Renal cortical epithelial cell (primary cell): ENCODE data around the gene COL12A1. TPM values are rescaled to one million over a fixed set of nuclear protein-coding genes. Genes with fewer than 3 reads are reported as not detected.
"Not testable (repeated sequence)": the region's sequence is repeated elsewhere in the genome, so short reads cannot be mapped to it uniquely, and the experiment has no call there.

Experiments
- DNase-seq: peaks from one replicate; pipeline ENCODE4 v3.0.0-alpha.2; 2011; ENCODE audit warnings: low read depth
- total RNA-seq: library from RNA; depleted of rRNA; stranded (reverse); fragments of >200 nt; gene quantifications from 2 replicates; pipeline ENCODE4 v1.2.3, GENCODE V29; 2014

COL12A1 gene
- total RNA-seq, 1 donor from 2014 or later: 43.8 TPM

DNA sequence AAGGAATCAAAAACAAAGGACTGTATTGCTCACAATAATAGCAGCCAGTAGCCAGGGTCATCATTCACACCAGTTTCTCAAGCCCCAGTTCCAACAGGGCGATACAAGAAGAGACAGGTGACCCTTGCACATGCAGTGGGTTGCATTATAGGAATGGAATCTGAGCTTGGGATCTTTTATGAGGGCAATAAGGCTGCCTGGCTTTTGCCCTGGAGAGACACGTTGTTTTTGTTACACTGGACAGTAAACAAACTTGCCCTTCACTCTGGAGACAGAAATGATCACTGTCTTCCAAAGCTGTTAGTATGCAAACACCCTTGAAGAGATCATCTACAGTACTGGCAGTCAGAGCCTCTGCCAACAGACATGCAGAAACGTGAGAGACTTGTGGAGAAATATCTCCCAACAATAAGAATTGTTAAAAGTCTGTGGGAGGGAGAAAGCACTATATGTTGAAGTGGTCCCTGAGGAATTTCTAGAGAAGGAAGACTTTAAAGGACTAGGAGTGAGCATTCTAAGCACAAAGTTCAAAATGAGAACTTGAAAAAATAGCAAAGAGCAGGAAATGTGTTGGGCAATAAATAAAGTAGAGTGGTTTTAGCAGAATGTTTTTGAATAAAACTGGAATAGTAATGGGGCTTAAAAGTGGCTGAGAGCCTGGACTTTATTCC, 6.2 kb upstream of the COL12A1 start:
- no peak for DNase-seq

DNA sequence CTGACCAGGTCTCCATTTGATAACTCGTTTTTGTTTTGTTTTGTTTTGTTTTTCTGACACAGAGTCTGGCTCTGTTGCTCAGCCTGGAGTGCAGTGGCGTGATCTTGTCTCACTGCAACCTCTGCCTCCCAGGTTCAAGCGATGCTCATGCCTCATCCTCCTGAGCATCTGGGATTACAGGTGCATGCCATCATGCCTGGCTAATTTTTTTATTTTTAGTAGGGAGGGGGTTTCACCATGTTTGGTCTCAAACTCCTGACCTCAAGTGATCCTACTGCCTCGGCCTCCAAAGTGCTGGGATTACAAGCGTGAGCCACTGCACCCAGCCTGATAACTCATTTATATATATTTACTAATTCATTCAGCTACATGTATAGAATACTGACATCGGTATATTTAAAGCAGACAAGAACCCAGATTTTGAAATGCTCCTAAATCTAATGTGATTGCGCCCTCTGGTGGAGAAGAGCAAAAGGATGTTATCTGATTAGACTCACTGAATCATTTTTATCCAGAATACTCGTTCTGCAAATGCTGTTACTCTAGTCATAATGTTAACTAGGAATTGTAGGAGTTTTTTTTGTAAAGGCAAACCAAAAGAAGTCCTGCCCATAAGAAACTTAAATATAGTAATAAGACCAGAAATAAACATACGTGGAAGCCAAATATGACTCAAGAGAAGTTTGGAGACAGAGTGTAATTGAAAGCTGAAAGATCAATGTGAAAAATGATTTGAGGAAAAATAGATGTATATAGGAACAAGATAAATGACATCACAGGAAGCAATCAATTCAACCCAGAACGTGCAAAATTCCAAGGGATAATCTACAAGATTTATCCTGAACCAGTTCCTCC, 5.3 kb upstream of the COL12A1 start:
- peak; percentile 57 for DNase-seq

DNA sequence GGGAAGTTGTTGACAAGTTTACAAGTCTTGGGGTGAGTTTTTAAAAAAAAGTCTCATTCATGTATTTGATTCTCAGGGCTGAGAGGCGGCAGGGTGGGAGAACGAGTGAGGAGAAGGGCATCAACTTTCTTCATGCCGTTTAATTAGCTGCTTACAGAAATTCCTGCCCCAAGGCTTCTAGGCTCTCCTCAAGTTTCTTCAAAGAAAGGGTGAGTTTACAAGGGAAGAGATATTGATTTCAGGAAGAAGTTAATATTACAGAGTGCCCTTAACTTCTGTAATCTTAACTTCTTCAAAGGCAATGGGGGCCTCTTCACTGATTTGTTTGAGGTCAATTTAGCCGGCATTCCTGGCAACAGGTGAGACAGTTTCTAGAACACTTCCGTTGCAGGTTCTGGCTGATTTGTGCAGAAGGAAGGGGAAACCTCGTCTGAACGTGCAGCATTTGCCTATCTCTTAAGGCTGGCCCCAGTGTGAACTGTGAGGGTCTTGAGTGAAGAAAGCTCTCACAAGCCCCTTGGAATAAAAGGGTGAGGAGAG, 3.4 kb upstream of the COL12A1 start:
- no peak for DNase-seq

DNA sequence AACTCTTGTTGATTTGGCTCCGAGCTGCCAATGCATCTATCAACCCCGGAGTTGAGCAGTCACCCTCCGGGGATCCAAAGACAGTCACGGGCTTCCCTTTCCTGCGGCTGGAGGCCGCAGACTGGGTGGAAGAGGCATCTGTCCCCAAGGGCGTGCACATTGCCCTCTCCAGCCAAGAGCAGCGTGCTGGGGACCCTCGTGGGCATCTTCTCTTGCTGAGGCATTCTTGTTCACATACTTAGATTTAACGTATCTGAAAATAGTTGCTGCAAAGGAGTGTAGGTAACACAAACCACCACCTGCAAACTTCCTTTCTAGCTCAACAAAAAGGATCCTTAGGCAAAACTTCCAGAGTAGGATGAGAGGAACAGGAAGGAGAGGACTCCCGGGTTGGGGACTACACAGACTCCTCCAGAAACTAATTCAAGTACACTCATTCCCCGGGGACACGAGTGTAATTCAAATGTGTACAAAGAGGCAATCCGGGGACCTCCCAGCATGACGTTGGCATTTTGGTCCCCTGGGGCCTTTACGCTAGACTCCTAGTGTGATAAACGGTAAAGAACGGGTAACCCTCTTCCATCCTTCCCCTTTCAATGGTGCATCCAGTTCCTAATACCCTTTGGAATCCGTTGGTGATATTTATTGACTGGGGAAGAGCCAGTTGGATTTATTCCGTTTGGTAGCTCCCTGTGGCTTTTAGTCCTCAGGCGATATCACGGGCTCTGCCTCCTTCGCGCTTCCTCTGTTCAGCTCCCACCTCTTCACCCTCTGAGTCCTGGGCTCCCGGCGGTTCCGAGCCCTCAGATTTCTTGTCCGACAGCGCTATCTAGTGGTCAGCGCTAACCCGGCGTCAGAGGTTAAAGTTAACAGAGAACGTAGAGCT, 2.7 kb upstream of the COL12A1 start:
- DNase-seq: peak; percentile 48

DNA sequence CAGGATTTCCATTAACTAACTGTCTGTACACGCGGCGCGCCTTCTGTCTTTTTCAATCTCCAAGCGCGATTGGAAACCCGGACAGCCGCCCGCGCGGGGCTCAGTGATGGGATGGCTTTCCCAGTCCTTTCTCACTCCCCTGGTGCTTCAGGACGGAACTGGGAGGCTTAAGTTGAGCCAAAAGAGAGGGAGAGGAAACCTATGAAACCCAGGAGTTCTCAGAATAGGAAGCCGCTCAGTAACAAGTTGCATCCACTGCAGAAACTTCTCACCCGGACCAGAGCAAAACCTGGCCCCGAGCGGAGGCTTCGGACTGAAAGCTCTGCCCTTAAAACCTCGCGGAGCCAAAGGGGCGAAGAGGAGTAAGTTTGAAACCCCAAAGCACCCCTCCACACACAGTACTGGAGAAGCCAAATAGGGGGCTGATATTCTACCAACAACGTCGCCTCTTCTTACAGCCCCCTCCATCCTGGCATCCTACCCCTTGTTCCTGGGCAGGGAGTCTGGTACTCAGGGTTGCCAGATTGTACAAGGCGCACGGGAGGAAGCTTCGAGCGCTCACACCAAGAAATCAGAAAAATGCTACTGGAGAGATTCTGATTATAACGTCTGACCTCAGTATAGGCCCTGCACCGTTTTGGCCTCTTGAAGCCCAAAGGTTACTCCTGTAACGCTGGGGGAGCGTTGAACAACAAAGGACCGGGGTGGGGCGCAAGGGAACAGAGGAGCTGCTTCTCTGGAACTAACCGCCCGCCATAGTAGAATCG, 906 bp upstream of the COL12A1 start:
- no peak for DNase-seq

DNA sequence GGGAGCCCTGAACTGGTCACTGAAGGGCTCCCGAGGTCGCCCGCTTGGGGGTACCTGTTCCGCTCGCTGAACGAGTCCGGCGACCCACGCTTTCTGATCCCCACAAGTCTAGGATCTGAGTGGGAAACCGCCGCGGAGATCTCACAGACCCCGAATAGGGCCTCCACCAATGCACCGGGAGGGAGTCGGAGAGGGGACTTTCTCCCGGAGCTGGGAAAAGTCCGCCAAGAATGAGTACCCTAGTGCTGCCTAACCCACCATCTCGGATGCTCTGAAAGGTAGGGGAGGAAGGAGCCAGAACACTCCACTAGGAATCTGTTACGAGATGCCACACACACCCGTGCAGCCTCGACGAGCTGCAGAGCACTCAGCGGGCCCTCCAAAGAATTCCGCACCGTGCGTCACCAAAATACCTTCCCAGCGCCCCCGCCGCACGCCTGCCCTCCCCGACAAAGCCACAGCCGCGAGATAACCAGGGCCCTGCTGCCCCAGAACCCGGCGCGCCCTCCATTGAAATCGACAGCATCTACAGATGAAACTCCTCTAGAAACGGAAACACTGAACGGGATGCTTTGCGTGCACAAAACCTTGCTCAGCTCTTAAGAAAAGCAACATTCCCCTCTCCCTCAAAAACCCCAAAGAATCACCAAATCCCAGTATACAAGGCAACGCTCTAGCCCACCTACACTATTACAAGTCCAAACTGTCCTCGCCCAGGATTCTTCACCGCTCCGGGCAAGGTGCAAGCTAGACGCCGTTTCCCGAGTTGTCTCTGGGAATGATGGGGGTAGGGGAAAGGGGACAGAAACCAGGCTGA, 686 bp downstream of the COL12A1 start:
- no peak for DNase-seq

DNA sequence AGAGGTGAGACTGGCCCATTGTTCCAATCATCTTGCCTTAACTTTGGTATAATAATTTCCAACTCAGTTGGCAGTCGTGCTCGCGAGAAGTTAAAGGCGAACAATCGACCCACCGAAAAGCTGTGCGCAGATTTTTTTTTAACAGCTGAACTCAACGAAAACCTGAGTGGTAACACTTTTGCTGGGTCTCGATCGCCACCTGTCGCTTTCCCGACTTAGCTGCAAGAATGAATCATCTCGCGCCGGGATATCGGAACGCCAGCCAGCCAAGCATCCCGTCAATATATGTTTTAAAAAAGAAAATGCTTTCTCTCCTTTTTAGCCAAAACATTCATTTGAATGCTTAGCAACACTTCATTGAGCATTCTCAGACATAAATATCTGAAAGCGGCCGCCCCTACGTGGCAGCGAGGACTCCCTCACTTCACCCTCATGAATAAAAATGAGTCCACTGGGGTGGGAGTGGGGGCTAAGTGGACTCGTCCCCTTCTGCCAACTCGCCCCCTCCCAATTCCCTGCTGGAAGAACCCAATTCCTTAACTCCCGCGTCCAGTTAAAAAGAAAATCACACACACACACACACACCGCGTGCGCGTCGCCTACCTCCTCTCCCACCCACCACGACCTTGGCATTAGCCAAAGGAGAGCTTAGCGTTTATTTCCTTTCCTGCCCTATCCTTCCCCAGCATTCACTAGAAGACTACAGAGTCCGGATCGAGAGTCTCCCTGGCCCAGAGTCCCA, 1.5 kb downstream of the COL12A1 start:
- DNase-seq: peak; percentile 74

DNA sequence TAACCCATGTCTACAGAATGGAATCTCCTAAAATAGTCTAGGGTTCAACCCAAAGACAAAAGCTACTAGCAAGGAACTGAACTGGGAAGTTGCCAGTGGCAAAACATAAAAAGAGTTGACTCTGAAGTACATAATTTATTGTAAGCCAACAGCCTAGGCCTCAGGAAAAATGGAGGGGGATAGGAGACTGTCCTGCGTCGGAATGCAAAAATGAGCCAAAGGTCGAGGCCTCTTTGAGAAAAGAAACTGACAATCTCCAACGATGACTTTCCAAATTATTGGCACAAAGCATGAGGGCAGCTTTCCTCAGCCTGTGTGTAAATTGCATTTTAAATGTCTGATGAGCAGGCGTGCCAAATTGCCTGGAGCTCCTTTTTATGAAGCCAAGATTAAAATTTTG, 2.1 kb downstream of the COL12A1 start:
- no peak for DNase-seq

DNA sequence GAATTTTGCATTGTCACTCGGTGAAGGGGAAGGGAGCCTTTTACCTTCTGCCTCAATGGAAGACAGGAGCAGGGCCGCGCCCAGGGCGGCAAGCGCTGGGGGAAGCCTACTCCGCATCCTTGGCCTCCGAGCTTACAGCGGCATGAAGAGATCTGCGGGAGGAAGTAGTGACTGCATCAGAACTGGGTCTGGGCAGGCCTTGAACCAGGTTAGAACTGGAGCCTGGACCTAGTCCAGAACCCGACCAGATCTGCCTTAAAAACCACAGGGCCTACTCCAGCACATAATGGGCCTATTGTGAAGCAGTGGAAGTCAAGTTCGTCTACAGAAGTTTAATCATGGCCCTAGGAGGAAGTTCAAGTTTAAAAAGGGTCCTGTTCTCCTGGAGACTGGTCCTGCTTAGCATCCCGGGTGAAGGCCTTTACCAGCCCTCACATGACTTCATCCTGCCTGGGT, 3.1 kb downstream of the COL12A1 start:
- DNase-seq: no peak

DNA sequence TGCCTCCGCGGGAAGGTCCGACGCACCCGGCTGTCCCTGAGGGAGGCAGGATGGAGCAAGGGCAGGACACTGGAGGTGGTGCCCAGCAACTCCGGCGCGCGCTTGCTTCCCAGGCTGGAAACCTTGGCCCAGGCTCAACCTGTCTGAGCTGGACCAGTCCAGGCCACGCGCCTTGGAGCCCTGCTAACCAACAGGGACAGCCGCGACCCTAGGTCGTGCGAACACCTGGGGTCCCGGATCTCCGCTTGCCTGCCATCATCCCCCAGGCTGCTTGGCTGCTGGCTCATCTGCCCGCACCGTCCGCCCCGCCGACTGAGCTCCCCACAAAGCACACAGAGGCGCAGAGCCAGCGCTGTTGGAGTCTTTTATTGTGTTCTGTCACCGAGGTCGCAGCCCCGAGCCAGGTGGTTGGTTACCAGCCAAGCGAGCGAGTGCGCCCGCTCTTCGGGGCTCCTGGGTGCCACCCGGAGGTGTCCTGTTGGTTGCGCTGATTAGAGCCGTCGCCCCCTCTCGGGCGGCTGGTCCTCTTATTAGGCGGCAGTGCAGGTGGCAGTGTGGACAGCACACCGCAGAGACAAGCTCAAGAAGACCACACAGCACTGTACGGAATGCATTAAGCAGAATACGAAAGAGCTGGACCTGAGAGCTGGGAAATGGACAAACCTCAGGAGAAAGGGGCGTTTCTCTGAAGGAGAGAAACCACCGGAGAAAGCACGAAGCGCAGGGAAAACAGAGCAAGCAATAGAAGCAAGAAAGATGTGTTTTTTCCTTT, 3.8 kb downstream of the COL12A1 start:
- DNase-seq: no peak

DNA sequence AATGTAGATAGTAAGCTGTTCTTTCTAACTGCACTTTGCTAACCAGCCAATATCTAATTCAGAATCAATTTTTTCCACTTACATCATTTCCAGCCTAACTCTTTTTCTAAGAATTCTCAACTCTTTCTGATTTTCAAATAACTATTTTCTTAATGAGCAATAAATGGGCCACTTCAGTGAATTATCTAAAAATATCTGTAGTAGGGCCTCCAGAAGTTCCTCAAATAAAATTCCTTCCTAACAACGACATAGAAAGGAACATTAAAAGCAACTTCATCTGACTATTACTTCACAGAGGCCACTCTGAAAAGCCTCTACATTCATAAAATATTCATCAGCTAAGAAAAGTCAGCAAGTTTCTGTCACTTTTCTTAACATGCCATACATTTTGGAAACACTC, 4.8 kb downstream of the COL12A1 start:
- no peak for DNase-seq

DNA sequence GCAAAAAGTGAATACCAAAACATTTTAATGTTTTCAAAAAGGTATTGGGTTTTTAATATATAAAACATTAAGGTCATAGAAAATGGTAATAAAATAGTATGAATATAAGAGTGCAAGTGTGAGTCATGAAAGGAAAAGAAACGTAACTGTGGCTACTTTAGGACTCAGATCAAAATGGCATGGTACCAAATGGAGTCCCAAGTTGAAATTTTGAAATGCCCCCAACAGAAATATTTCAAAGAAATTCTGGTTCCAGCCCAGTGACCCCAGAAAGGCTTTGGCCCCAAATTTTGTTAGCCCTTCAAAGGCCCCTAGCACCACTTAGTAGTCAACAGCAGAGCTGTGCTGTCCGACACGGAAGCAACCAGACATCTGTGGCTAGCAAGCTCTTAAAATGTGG, 6.0 kb downstream of the COL12A1 start:
- DNase-seq: no peak

DNA sequence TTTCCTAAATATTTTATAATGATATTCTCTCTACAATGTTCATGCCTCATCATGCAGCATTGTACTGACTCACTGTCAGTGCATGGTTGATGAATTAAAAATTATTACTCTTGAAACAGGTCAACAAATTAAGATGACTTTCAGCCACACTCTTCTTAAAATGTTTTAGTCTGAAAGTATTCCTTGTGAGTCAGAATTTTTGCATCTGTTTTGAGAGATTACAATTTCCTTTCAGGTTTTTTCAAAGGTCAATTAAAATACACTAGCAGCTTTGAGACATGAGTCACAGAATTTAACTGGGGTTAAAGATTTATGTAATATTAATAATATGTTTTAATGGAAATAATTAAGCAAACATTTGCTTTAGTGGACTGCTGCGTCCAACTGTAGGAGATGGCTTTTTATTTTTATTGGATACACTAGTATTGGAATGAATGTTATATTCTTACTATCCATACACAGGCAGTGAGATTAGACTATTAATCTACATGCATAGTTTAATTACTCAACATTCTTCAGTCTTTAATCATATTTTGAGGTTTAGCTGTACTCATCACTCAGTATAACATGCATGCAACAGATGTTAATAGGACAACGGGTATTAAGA, 9.7 kb downstream of the COL12A1 start:
- DNase-seq: no peak

DNA sequence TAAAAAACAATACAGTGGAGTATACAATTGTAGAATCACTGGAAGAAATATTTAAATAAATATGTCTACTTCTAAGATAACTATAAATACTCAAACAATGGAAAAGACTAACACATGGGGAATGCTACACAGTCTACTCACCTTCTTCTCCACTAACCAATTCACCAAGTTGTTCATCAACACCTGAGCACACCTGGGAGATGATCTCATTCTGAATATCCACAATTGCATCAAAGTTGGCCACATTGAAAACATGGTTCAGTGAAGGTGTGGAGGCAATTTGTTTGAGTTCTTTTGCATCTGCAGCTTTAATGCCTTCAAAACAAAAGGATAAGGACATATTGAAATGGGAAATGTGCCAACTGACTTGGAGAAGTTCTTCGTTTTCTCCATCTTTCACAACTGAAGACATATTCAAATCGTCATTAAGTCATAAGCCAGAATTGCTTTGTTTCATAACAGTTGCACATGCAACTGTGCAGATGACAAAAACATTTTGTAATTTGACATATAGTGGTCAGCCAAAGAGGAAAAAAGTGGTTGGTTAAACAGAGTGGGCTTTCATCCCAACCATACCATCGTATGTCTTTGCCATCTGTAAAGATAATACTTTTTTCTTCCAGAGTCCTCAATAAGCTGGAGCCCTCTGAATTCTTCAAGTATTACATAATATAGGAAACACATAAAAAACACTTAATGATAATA, 17.5 kb downstream of the COL12A1 start:
- DNase-seq: no peak

DNA sequence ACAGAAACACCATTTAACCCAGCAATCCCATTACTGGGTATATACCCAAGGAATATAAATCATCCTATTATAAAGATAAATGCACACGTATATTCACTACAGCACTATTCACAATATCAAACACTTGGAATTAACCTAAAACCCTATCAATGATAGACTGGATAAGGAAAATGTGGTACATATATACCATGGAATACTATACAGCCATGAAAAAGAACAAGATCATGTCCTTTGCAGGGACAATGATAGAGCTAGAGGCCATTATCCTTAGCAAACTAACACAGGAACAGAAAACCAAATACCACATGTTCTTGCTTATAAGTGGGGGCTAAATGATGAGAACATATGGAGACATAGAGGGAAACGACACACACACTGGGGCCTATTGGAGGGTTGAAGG, 19.3 kb downstream of the COL12A1 start:
- not testable (repeated sequence) for DNase-seq

DNA sequence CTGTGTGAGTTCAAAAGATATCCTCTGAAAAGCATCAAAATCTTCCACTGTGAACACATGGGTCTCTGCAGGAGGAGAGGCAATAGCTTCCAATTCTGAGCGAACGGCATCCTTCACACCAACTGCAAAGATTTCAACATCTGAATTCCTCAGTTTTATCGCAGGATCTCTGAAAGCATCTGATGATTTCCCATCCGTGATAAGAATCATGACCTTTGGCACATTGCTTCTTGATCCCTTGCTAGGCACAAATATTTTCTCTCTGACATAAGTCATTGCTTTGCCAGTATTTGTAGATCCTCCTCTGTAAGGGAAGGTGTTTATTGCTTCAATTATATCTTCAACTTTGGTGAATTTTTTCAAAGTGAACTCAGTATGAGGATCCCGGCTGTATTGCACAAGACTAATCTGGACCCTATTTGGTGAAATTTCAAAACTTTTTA, 22.7 kb downstream of the COL12A1 start:
- DNase-seq: no peak

DNA sequence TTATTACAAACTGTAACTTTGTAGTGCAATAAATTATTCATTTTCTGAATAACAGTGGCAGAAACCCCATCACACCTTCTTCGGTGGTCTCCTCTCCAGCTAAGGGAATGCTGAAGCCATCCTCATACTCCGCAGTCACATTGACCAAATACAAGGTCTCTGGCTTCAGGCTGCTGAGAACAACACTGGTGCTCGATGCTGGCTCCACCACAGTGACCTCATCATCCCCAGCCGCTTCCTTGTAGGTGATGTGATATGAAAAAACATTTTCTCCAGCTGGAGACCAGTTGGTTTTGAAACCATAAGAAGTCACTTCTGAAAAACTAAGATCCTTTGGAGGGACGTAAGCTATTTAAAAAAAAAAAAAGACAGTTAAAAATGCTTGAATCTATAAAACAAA, 25.0 kb downstream of the COL12A1 start:
- DNase-seq: no peak

DNA sequence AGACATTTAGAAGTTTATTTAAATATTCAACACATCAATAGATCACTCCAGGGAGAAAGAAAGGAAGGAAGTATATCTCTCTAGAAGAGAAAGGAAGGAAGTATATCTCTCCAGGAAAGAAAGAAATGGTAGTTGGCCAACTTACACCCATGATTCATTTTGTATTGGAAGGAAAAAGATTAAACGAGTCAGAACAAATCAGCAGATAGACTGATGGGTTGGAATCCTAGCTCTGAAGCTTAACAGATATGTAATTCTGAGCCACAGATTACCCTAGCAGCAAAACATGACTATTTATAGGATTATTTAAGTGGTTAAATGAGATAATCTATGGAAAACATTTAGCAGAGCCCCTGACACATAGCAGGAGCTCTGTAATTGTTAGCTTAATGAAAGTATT, 27.1 kb downstream of the COL12A1 start:
- no peak for DNase-seq
